HG03097 (cell line): Measurements from ENCODE around the gene ATG9A.

Experiments
- ATAC-seq: cut with Tn5 transposase; IDR thresholded peaks from one replicate; pipeline ENCODE4 v1.9.1; 2021; ENCODE audit not compliant: unreplicated experiment, low FRiP score

The ATG9A gene

DNA sequence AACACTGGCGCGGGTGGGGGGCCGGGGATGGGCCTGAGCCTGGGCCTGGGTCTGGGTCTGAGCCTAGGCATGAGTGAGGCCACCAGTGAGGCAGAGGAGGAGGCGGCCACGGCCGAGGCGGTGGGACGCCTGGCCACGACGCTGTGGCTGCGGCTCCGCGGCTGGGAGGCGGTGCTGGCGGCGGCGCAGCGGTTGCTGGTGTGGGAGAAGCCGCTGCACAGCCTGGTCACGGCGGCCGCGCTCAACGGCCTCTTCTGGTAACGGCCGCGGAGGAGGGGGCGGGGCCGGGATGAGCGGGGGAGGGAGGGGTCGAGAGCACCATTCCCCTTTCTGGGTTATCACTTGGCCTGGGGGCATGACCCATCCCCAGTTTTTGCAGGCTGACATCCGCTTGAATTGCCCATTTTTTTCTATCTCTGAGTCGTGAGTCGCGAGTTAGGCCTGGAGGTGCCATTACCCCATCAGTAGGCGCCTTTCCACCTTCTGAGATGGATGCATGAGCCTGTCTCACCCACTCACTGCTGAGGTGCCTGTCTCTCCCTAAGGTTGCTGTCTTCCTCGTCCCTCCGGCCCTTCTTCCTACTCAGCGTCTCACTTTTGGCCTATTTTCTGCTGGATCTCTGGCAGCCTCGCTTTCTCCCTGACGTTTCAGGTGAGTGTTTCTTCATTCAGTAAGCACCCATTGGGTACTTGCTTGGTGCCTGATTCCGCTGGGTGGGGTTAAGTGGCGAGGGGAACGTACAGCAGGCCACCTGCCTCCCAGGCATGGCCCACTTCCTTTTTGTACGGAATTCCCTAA lies 50.9 kb downstream of the ATG9A start:
- peak; percentile 5 for ATAC-seq

DNA sequence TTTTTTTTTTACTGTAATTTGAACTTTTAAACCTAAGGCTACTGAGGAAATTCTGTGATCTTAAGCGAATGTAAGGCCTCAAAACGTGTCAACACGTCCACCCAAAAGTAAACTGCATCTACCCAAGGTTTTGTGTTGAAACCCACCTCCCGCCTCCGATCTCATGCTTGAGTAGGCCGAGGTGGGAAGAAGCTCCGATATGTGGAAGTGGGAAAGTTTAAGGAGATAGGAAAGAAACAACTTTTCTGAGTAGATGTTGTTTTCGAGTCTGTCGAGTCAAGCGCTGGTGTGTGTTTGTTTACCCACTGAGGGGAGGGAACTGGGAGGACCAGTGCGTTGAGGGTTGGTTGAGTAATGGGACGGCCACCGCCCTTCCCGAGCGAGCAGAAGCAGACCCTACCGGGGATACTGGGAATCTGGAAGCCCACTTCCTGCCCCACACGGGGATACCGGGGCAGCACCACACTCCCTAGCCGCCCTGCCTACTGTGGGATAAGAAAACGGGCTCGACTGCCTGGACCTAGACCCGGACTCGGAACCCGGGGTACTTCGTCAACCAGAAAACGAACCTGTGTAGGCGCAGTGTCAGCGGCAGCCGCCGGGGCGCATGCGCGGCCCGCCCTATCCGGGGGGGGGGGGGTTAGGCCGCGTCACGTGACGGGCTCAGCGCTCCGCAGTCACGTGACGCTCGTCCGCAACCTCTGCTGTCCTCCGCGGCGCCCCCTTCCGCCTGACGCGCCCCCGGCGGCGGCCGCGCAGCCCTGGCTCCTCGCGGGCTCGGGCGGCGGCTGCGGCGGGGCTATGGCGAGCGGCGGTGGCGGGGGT lies 51.7 kb downstream of the ATG9A start, which contains the start of gene RETREG2:
TSS of gene RETREG2 (plus strand) at position 724 of the 825 bp plus-strand sequence. CDS start at position 802, 78 bp downstream.
- peak; percentile 35 for ATAC-seq

- ATAC-seq = peak; percentile 64
Observed at GRCh38 chr2:219176818-219177551, 52.5 kb downstream of the ATG9A start, which contains the start of gene CNPPD1. TSS of gene CNPPD1 (minus strand) at chr2:219176925. CDS start at chr2:219176828, 97 bp downstream.

GRCh38 chr2:219175928-219176817 lies 53.3 kb downstream of the ATG9A start:
- ATAC-seq = no peak

GRCh38 chr2:219175486-219175885 lies 54.0 kb downstream of the ATG9A start:
- no peak for ATAC-seq

DNA sequence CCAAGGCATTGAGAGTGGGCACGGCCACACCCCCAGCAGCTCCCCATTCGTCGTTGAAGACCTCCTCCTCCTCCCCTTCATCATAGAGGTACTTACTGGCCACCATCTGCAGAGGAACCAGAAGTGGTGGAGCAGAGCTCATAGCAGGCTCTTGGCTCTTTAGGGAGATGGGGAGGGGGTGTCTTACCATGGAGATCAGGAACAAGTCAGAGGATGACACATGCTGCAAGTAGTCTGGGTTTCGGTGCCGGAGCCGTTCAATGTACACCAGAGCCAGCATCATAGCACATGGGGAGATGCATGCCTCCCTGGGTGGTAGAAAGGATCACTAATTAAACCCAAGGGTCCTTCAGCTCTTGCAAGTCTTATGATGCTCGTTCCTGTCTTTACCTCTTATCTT lies 54.6 kb downstream of the ATG9A start:
- ATAC-seq = no peak

GRCh38 chr2:219174146-219174545 lies 55.3 kb downstream of the ATG9A start:
- no peak for ATAC-seq

DNA sequence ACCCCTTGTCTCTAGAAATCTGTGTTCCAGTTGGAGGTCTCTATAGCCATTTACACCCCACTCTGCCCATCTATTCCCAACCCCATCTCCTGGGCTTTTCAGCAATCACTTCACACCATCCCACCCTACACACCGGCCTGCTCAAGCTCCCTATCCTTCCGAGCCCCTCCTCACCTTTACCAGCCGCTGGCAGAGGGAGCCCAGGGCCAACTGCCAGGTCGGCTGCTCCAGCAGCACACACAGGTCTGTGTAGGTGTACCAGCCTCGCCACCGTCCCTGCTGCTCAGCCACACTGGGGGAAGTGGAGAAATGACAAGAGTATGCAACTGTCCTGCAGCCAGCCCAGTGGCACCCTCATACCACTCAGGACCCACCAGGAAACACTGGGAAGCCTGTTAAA lies 56.3 kb downstream of the ATG9A start:
- no peak for ATAC-seq

- ATAC-seq = no peak
Observed at GRCh38 chr2:219172231-219173154, 56.9 kb downstream of the ATG9A start.

DNA sequence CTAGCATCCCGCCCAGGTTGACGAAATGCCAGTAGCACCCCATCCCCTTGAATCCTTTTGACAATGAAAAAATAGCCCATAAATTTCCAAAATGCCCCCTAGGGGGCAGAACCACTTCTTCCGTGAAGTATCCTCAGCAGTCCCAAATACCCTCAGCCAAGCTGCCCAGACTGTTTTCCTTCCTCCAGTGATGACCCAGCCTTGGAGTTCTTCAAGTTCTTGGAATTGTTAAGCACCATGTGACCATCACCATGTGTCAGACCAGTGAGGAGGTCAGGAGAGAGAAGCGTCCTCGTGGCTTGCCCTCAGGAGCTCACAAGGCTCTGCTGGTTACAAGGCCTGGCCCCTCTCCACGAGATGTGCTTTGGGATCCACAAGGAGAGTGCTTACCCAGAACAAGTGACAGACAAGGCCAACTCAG lies 58.2 kb downstream of the ATG9A start:
- ATAC-seq = no peak

DNA sequence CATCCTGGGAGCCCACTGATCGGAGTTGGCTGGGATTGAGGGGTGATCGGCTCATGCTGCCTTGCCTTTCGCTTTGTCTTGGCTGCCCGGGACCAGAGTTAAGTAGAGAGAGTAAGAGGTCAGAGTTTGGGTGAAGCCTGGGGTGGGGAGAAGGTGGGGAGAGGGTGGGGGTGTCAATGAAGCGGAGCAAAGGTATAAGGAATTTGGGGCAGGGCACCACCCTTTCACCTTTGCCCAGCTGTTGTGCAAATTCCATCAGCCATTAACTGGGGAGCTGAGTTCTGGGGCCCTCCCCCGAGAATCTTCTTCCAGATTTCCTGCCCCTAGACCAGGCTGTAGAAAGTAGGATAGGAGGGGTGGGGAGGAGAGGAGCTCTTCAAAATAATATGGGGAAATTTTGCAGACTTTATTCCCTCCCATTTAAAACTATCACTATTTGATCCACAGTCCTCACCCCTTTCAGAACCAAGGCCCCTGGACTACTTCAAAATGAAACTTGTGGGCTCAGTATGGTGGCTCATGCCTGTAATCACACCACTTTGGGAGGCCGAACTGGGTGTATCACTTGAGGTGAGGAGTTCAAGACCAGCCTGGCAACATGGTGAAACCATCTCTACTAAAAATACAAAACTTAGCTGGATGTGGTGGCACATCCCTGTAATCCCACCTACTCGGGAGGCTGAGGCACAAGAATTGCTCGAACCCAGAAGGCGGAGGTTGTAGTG lies 59.3 kb downstream of the ATG9A start, which contains the start of gene SLC23A3:
TSS of gene SLC23A3 (minus strand) at position 100 of the 725 bp plus-strand sequence. CDS start at position 55, 45 bp downstream.
- ATAC-seq = no peak
